HepG2 (cell line): ENCODE measurements around the gene ZDHHC6. TPM values are rescaled to one million over a fixed set of nuclear protein-coding genes. Genes with fewer than 3 reads are reported as not detected.

Experiments used
- ATAC-seq: fragments of 200-7000 bp; cut with Tn5 transposase; 3 replicates; pipeline ENCODE4 v1.9.1; 2020; ENCODE audit warnings: mild to moderate bottlenecking, moderate library complexity
- BruUV-seq: library from RNA; stranded (reverse); fragments of 400-500 nt; replicated peaks from 2 replicates; lab custom pipeline; 2021; lab: Mats Ljungman, UMichigan
- CTCF ChIA-PET: fragments of 300-600 bp; formaldehyde crosslinking; extraction: SDS; loops from one replicate; lab custom pipeline; 2021; ENCODE audit warnings: low total read pairs, inconsistent platforms, low intra/inter-chr PET ratio; lab: Yijun Ruan, JAX
- POLR2A ChIA-PET: fragments of 350-600 bp; sonication (Branson Sonifier 250); formaldehyde crosslinking; loops from one replicate; lab custom pipeline; 2020; ENCODE audit warnings: antibody characterized with exemption, inconsistent platforms; lab: Yijun Ruan, JAX
- DNase-seq: peaks from one replicate; pipeline ENCODE4 v3.0.0-alpha.2; 2015; ENCODE audit warnings: low spot score
- FAIRE-seq: peaks from 3 replicates; lab custom pipeline; 2011; peaks lifted over from hg19 to GRCh38; lab: Jason Lieb, UNC
- H2AFZ ChIP-seq: one replicate; pipeline ENCODE4 v1.6.1; 2011; ENCODE audit warnings: low read length, inconsistent platforms
- H3K27ac ChIP-seq: fragments of 300-600 bp; 3 replicates; pipeline ENCODE4 v1.8.0; 2011; ENCODE audit warnings: mixed run types, mild to moderate bottlenecking, mixed read lengths, low read length, inconsistent platforms; ENCODE audit not compliant: insufficient read depth; ENCODE audit errors: extremely low read length
- H3K27me3 ChIP-seq, 2 experiments: fragments of 200-600 bp in 1 of 2; 2 replicates in 1 of 2; 3 replicates in 1 of 2; pipeline versions ENCODE4 v1.6.0 to v1.8.0; 2011; ENCODE audit warnings: low read length in 2 of 2, mild to moderate bottlenecking in 2 of 2, moderate library complexity in 2 of 2, inconsistent platforms in 1 of 2; ENCODE audit not compliant: insufficient read depth in 2 of 2, control insufficient read depth in 1 of 2
- H3K36me3 ChIP-seq, 2 experiments: fragments of 200-600 bp in 1 of 2; replicated peaks in 1 of 2; 2 replicates in 1 of 2; 3 replicates in 1 of 2; pipeline versions ENCODE4 v1.5.1 to v1.8.0; 2011; ENCODE audit warnings: low read length in 2 of 2, inconsistent platforms in 1 of 2; ENCODE audit not compliant: insufficient read depth in 2 of 2, control insufficient read depth in 1 of 2
- H3K4me1 ChIP-seq: 2 replicates; pipeline ENCODE4 v1.5.1; 2012; ENCODE audit warnings: low read length, inconsistent platforms; ENCODE audit not compliant: insufficient read depth
- H3K4me2 ChIP-seq: 2 replicates; pipeline ENCODE4 v1.6.0; 2011; ENCODE audit warnings: low read depth, low read length, inconsistent platforms
- H3K4me3 ChIP-seq, 3 experiments: fragments of 200-600 bp in 1 of 3; sonication (generic), shearing (Covaris generic) in 1 of 3; replicated peaks in 1 of 3; 2 replicates each; pipeline ENCODE4 v1.5.1; 2011 to 2016; ENCODE audit warnings: low read length in 3 of 3, inconsistent platforms in 2 of 3, low read depth in 2 of 3, mild to moderate bottlenecking in 2 of 3, control low read depth in 1 of 3, mixed read lengths in 1 of 3; ENCODE audit not compliant: insufficient read depth in 1 of 3
- H3K79me2 ChIP-seq: one replicate; pipeline ENCODE4 v1.6.1; 2011; ENCODE audit warnings: low read length, inconsistent platforms; ENCODE audit not compliant: insufficient read depth
- H3K9ac ChIP-seq: 2 replicates; pipeline ENCODE4 v1.6.0; 2011; ENCODE audit warnings: mild to moderate bottlenecking, low read depth, low read length, inconsistent platforms; ENCODE audit not compliant: insufficient read depth
- H3K9me3 ChIP-seq: 2 replicates; pipeline ENCODE4 v1.5.1; 2012; ENCODE audit warnings: mild to moderate bottlenecking, low read length
- H4K20me1 ChIP-seq: 2 replicates; pipeline ENCODE4 v1.6.0; 2011; ENCODE audit warnings: inconsistent platforms, mild to moderate bottlenecking, low read length, moderate library complexity; ENCODE audit not compliant: insufficient read depth
- ELF3 ChIP-seq: IDR thresholded peaks from 2 replicates; pipeline ENCODE4 v1.6.1; 2016; ENCODE audit warnings: missing genetic modification reagents, missing compliant biosample characterization
- KAT8 ChIP-seq: IDR thresholded peaks from 2 replicates; pipeline ENCODE4 v1.6.1; 2016; ENCODE audit warnings: missing genetic modification reagents, missing compliant biosample characterization
- KDM1A ChIP-seq: IDR thresholded peaks from 2 replicates; pipeline ENCODE4 v1.6.1; 2016; ENCODE audit warnings: missing compliant biosample characterization
- PHB2 ChIP-seq: fragments of 450-650 bp; IDR thresholded peaks from 2 replicates; pipeline ENCODE4 v1.6.1; 2018; ENCODE audit not compliant: partially characterized antibody
- SOX5 ChIP-seq: IDR thresholded peaks from 2 replicates; pipeline ENCODE4 v1.6.1; 2016; ENCODE audit warnings: borderline replicate concordance
- ZBTB38 ChIP-seq: sonication (generic); formaldehyde crosslinking; IDR thresholded peaks from 2 replicates; pipeline ENCODE4 v1.5.1; 2020; ENCODE audit warnings: mild to moderate bottlenecking, missing genetic modification reagents
- ZFAT ChIP-seq: sonication (generic); formaldehyde crosslinking; conservative IDR thresholded peaks from 2 replicates; pipeline ENCODE4 v1.8.1; 2023; ENCODE audit warnings: missing genetic modification reagents, inconsistent platforms
- ZFP37 ChIP-seq: sonication (generic); formaldehyde crosslinking; IDR thresholded peaks from 2 replicates; pipeline ENCODE4 v1.4.0; 2020; ENCODE audit warnings: missing genetic modification reagents, borderline replicate concordance
- ZFP82 ChIP-seq: sonication (generic); formaldehyde crosslinking; IDR thresholded peaks from 2 replicates; pipeline ENCODE4 v1.5.1; 2020; ENCODE audit warnings: mild to moderate bottlenecking, missing genetic modification reagents, borderline replicate concordance
- ZNF121 ChIP-seq: sonication (generic); formaldehyde crosslinking; IDR thresholded peaks from 2 replicates; pipeline ENCODE4 v1.5.0; 2020; ENCODE audit warnings: mild to moderate bottlenecking, missing genetic modification reagents
- ZNF547 ChIP-seq: sonication (generic); formaldehyde crosslinking; IDR thresholded peaks from 2 replicates; pipeline ENCODE4 v1.5.1; 2020; ENCODE audit warnings: mild to moderate bottlenecking, missing genetic modification reagents
- ZNF672 ChIP-seq: sonication (generic); formaldehyde crosslinking; IDR thresholded peaks from 2 replicates; pipeline ENCODE4 v1.8.1; 2022; ENCODE audit warnings: missing genetic modification reagents
- ZSCAN31 ChIP-seq: sonication (generic); formaldehyde crosslinking; IDR thresholded peaks from 2 replicates; pipeline ENCODE4 v1.5.0; 2020; ENCODE audit warnings: low read depth, mild to moderate bottlenecking, missing genetic modification reagents
- WGBS: methylation state at CpG from one replicate; pipeline ENCODE4 v1.1.6; 2017; ENCODE audit warnings: low lambda C conversion rate; 5-methylcytosine and 5-hydroxymethylcytosine counted together
- in situ Hi-C: cut with HindIII; loops from 2 replicates; pipeline ENCODE4 v1.10.0; 2017; ENCODE audit warnings: low pct_unique_long_range_greater_than_20kb; ENCODE audit not compliant: extremely low pct_ligation_motif_present
- intact Hi-C: fragments of 100-400 bp; cut with micrococcal nuclease; formaldehyde crosslinking; loops from one replicate; pipeline ENCODE4 v1.10.0; 2022; ENCODE audit not compliant: unreplicated experiment
- polyA plus RNA-seq, 8 experiments: library from polyadenylated mRNA; depleted of rRNA in 3 of 8; stranded (reverse) in 7 of 8; unstranded in 1 of 8; fragments of >200 nt; fragmentation: Illumina TruSeq in 4 of 8; extraction: Trizol in 4 of 8; gene quantifications; 2 replicates each; pipeline versions ENCODE4 v1.2.1 to v1.2.3, GENCODE V29; 2011 to 2016; ENCODE audit warnings: low read depth in 4 of 8, missing spikeins in 1 of 8, mixed read lengths in 1 of 8; ENCODE audit not compliant: insufficient read depth in 1 of 8
- total RNA-seq, 5 experiments: library from RNA; depleted of rRNA; stranded (reverse); fragments of >200 nt; fragmentation: Illumina TruSeq; extraction: Trizol; gene quantifications; 2 replicates each; pipeline ENCODE4 v1.2.3, GENCODE V29; 2016; ENCODE audit warnings: low read depth in 1 of 5
- TF ChIP-seq, protein P1 (sequence below): sonication (generic); formaldehyde crosslinking; conservative IDR thresholded peaks from 2 replicates; pipeline ENCODE4 v1.4.0; 2020; ENCODE audit warnings: mild to moderate bottlenecking, missing genetic modification reagents, moderate library complexity
- TF ChIP-seq, protein P2 (sequence below): IDR thresholded peaks from 2 replicates; pipeline ENCODE4 v1.6.1; 2016; ENCODE audit warnings: control low read depth

Gene ZDHHC6
- total and polyA plus RNA-seq, 2 of the 13 experiments (the other 11 are each of a cell fraction or from before 2014, with no cell fraction given): 20.9 to 49.4 TPM

DNA sequence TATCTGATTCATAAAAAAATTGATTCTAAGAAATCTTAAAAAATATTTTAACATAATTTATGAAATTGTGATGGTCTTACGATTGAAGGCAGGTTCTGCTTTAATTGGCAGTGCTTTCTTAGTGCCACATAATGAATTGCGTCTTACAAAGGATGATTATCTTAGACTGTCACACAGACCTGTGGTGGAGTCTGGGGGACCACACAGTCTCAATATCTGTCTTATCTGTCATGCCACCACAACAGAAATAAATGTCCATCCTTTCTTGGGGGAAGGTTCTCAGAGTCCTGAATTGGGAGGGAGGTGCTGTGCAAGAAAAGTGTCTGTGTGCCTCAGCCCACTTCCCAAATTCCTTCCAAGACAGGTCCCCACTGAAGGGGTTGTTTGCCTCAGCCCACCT, 34.0 kb downstream of the ZDHHC6 start:
- H3K4me2 ChIP-seq: no peak overlapping the region
- TF ChIP-seq, protein P1, sequence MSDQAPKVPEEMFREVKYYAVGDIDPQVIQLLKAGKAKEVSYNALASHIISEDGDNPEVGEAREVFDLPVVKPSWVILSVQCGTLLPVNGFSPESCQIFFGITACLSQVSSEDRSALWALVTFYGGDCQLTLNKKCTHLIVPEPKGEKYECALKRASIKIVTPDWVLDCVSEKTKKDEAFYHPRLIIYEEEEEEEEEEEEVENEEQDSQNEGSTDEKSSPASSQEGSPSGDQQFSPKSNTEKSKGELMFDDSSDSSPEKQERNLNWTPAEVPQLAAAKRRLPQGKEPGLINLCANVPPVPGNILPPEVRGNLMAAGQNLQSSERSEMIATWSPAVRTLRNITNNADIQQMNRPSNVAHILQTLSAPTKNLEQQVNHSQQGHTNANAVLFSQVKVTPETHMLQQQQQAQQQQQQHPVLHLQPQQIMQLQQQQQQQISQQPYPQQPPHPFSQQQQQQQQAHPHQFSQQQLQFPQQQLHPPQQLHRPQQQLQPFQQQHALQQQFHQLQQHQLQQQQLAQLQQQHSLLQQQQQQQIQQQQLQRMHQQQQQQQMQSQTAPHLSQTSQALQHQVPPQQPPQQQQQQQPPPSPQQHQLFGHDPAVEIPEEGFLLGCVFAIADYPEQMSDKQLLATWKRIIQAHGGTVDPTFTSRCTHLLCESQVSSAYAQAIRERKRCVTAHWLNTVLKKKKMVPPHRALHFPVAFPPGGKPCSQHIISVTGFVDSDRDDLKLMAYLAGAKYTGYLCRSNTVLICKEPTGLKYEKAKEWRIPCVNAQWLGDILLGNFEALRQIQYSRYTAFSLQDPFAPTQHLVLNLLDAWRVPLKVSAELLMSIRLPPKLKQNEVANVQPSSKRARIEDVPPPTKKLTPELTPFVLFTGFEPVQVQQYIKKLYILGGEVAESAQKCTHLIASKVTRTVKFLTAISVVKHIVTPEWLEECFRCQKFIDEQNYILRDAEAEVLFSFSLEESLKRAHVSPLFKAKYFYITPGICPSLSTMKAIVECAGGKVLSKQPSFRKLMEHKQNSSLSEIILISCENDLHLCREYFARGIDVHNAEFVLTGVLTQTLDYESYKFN (CRISPR knock-in tag): no peak
- TF ChIP-seq ELF3 (CRISPR knock-in tag) (no peak), ZNF121 (no peak), ZSCAN31 (CRISPR knock-in tag) (no peak), ZFAT (CRISPR knock-in tag) (no peak), ZNF547 (no peak), ZBTB38 (no peak), KAT8 (CRISPR knock-in tag) (no peak), ZFP82 (CRISPR knock-in tag) (no peak), KDM1A (CRISPR knock-in tag) (no peak), ZFP37 (CRISPR knock-in tag) (no peak), SOX5 (CRISPR knock-in tag) (no peak), ZNF672 (no peak), PHB2 (no peak)
- TF ChIP-seq, protein P2, sequence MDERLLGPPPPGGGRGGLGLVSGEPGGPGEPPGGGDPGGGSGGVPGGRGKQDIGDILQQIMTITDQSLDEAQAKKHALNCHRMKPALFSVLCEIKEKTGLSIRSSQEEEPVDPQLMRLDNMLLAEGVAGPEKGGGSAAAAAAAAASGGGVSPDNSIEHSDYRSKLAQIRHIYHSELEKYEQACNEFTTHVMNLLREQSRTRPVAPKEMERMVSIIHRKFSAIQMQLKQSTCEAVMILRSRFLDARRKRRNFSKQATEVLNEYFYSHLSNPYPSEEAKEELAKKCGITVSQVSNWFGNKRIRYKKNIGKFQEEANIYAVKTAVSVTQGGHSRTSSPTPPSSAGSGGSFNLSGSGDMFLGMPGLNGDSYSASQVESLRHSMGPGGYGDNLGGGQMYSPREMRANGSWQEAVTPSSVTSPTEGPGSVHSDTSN (CRISPR knock-in tag): no peak
- ChIA-PET POLR2A (no interaction called here), CTCF (no interaction called here)
- DNase-seq: no peak
- H3K79me2 ChIP-seq: no peaks in the 10 kb centered on the region
- peaks cover 32 to 71% of the 10 kb centered on the region in 2 experiments for H3K36me3 ChIP-seq
- in situ Hi-C loops (no loop called here), intact Hi-C loops (no loop called here)
- no peak for ATAC-seq
- WGBS: 93% methylated on average over 2 of the region's 2 CpGs
- H3K9ac ChIP-seq: no peak overlapping the region
- no peaks in the 10 kb centered on the region for H3K27me3 ChIP-seq
- no peak overlapping the region for H3K27ac ChIP-seq
- H3K4me3 ChIP-seq: no peak overlapping the region
- H3K4me1 ChIP-seq: no peaks in the 10 kb centered on the region
- no peaks in the 10 kb centered on the region for H3K9me3 ChIP-seq
- no TSS peak for BruUV-seq
- no peaks in the 10 kb centered on the region for H4K20me1 ChIP-seq
- H2AFZ ChIP-seq: no peak overlapping the region
- FAIRE-seq: no peak
